HG03175 (cell line): ENCODE measurements around the gene PCDH9.

ENCODE experiments used
- ATAC-seq: cut with Tn5 transposase; IDR thresholded peaks from one replicate; pipeline ENCODE4 v1.9.1; 2021; ENCODE audit warnings: mild to moderate bottlenecking, moderate library complexity; ENCODE audit not compliant: unreplicated experiment

Gene PCDH9

DNA sequence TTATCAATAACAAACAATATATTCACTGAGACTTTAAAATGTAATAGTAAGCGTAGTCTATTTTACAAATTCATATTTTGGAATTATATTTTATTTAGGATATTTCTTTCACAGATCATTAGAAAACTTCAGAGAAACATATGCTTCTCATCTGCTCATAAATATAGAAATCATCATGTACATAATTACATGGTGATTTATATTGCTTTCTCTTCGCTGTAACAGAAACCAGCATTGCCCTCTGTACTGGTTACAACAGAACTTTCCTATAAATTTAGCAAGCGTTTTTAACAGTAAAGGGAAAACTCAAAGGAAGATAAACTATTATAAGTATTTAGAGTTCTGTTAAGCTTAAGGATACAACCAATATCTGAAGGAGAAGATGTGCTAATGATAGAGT, 672.8 kb downstream of the PCDH9 start:
- no peak for ATAC-seq

DNA sequence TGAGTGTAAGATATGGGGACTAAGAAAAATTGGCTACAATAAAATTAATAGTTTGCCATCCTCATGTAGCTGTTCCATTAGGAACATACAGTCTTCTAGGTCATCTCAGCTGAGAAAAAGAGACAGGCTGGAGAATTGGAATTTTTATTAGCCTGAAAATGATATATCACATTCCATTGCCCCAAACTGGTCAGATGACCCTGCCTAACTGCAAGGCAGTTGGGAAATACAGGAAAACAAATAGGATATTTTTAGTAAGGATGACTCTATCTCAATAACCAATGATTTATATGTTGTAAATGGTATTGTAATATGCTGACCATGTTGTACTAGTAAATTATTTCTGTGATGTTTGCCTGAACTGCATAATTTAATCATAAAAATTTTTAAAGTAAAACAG, 673.8 kb downstream of the PCDH9 start:
- no peak for ATAC-seq

DNA sequence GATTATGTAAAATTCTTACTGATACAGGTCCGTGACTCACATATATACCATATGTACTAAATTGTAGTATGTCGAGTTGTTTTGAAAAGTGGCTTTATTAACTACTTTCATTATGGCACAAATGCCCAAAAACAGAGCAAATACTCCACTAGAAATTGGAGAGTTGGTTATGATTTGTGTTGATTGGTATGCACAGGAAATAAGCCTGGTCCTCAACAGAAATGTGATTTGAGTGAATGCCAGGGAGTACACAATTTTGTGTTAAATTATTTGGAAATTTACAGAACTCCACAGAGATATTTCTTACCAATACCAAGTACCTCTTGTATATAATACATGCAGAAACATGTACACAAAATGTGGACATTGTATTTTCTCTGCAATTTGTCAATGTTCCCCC, 676.7 kb downstream of the PCDH9 start:
- ATAC-seq, result no peak

DNA sequence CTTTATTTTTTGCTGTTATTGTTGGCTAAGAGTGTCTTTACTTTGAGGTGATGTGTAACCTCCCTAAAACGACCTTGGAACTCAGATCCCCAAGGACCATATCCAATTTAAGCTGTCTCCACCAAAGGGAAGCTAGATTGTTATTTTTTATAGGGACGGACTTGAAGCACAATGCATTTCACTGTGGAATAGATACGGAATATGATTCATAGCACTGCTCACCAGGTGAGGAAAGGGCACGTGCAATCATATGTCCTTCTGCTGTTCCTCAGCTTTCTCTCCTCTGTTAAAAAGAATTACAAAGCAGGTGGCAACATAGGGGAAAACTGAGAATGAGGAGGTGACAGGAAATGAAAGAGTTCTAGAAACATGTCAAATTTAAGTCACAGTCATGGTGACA, 679.0 kb downstream of the PCDH9 start:
- ATAC-seq, result no peak

DNA sequence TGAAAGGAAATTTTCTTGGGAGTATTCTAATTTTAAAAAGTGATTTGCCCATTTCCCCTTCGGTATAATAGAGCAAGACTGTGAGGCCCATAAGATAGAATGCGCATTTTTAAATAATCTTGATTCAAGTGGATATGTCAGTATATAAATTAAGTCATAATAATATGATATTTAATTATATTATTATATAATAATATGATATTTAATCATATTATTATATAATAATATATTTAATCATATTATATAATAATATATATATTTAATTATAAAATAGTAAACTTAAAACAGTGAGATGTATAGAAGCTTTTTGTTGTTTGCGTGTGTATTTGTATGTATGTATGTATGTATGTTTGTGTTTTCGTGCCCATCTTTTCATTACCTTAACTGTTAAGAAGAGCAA, 682.5 kb downstream of the PCDH9 start:
- ATAC-seq, result no peak

DNA sequence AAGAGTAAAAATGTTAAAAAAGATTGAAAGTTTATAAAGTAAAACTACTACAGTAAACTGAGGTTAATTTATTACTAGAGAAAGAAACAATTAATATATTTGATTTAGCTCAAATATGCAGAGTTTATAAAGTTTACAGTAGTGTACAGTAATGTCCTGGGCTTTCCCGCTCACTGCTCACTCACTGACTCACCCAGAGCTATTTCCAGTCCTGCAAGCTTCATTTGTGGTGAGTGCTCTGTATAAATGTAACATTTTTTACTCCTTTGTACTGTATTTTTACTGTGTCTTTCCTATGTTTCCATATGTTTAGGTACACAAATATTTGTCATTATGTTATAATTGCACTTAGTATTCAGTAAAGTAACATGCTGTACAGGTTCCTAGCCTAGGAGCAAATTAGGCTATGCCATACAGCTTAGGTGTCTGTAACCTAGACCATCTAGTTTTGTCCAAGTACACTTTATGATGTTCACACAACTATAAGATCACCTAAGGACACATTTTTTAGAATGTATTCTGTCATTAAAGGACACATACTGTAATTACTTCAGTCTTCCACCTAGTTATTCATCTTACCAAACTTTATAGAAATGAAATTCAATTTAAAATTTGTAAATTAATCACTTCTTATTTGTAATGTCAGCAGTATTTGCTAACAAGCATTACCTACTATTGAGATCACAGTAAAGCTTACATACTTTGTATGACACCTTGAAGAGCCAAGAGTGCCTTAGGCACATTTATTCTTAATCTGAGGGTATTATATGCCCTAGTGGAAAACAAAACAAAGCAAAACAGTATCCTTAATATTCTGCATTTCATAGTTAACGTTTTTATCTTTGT, 683.4 kb downstream of the PCDH9 start:
- ATAC-seq, result no peak

DNA sequence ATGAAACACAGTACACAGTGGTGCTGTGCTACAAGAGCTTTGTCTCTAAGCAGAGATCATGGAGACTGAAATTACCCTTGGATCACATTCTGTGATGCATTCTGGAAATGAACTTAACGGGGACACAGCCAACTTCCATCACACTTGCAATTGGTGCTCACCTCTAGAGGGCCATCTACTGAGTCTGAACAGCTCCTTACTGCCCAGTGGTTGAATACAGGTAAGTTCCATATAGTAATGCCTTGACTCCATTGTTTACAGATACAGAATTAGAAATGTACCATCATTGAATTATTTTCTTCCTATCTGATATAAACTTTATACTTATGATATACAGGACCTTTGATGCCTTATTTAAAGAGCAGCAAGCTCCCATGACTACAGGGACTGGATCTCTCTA, 686.4 kb downstream of the PCDH9 start:
- ATAC-seq, result no peak

DNA sequence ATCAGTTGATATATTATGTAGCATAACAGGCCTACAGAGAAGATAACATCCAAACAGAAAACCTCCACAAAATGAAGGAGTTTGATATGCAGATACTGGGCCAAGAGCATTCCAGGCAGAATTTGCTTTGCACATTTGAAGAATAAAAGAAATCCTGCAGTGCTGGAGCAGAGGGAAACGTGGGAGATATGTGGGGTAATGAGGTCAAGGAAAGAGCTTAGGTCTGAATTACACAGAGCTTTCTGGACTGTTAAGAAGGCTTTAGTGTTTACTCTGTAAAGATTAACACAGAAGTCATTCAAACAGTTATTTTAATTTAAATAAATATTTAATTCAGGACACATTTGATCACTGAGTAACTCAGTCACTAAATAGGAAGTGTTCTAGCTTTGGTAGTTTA, 692.7 kb downstream of the PCDH9 start:
- ATAC-seq, result no peak

DNA sequence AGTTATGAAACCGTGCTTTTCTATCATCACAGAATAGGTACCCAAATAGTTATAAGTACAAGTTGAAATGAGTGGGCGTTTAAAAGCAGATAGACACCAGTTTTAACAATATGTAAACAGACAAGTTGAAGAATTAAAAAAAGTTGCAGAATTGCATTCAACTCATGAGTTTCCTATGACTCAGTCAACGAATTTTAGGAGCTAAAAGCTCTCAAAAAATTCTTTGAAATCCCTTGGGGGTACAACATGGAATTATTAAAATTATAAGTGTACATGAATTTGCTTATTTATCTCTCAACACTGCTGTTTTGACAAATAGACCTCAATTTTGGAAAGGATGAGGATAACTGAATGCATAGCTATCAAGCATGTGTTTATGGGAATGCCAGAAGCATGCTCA, 693.4 kb downstream of the PCDH9 start:
- no peak for ATAC-seq

DNA sequence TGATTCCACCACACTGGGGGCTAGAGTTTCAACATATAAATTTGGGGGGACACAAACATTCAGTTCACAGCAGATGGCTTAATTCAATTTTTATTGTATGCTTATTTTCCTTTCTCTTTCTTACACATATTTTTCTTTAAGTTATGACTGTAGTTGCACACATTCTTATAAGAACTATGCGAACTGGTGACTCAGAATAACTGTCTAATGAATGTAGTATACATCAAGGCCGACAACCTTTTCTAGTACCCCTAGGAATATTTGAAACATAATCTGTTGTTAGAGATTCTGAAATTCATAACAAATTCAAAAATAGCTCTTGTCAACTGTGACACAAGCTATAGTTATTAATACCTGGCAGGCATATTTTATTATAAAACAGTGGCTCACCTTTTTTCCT, 695.6 kb downstream of the PCDH9 start:
- no peak for ATAC-seq

DNA sequence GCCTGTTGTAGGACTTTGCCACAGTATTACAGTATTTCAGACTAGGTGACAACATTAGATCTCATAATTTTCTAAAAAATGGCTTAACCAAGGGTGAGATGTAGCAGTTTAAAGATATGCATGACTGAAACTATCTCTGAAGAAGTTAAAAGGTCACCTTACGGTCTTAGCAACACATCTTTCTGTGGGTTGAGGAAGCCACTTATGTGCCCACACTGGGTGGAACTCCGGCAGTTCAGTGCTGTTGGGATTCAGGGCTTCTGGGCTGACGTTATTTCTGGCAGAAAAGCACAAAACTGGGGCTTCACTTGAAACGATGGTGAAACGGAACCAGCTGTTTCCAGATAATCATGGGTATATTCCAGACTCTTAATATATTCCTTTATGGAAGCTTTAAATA, 697.3 kb downstream of the PCDH9 start:
- ATAC-seq, result no peak

DNA sequence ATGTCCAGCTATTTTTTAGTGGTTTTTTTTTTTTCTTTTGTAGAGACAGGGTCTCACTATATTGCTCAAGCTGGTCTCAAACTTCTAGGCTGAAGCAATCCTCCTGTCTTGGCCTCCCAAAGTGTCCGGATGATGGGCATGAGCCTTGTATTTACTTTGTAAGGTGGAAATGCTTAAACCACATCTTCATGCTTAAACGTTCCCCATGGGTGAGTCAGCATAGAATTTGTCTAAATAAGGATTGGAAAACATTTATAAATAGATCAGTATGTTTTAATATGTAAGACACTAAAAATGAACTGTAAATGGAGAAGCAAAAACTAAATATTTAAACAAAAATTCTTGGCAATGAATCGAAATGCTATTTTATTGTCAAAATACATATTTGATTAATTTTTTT, 698.0 kb downstream of the PCDH9 start:
- ATAC-seq, result no peak

DNA sequence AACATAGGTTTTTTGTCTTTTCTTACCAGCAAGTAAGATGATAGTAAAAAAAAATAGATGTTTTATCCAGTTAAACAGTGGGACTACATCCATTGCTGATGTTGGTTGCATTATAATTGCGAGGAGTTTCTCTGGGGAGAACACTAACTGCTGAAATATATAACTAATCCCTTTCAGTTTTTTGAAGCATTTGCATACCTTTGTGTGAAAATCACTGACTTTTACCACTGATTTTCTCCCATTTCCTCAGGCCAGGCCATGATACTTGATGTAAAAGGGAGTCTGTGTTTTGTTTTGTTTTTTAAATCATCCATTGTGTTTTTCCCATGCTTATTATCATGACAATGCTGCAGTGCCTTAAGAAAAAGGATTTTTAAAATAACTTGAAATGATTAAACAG, 699.5 kb downstream of the PCDH9 start:
- ATAC-seq, result no peak

DNA sequence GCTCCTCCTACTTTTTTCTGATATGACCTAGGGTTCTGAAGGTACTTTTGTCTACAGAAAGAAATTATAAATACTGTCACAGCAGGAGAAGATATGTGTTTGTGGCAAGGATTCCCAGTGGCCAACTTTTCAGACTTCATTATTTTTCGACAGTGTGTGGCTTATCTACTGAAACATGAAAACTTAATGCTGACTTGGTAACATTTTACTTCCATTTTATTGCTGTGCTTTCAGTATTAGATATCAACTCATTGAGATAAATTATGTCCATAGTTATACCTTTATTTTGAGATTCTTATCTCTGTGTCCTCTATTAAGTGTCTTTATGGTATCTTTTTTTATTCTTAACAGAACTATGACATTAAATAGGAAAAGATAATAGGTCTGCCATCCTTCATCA, 700.0 kb downstream of the PCDH9 start:
- ATAC-seq, result no peak

DNA sequence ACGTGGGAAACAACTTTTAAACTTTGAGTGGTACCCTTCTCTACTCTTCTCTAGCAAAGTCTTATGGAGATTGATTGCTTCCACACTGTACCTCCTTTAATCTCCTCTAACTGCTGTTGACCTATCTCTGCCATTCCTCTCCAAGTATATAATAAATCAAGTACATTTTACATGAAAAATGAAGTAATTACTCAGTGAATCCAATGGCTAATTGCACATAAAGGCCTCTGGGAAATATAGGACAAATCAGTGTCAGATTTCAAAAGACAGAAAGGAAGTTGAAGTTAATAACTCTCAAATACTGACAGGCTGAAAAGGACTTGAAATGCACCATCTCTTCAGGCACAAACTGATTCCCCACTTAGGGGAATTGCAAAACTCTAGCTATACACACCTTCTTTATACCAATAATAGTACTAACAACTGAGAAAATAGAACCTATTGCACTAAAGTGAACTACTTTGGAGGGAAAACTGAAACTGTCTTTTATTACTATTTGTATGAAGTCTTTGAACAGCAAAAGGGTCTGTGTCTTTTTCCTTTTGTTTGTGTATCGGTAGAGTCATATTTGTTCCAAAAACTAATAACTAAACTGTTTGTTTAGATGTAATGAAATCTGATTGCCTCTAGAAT, 701.1 kb downstream of the PCDH9 start:
- no peak for ATAC-seq

DNA sequence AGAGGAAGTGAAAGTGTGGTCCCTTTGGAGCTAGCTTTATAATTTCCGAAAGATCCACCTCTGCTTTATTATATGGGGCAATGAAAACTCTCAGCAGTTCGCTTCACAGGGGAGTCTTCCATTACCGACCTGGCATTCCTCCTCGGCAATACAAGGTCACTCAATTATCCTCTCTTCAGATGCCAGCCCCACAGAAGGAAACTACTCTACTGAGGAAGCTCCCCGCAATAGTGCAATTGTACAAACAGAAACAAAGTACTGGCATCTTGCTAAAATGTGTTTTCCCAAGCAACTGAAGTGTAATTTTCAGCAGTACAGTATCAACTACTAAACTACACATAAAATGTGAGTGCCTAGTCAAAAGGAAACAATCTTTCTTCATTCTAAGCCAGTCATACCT, 702.0 kb downstream of the PCDH9 start:
- ATAC-seq, result no peak

DNA sequence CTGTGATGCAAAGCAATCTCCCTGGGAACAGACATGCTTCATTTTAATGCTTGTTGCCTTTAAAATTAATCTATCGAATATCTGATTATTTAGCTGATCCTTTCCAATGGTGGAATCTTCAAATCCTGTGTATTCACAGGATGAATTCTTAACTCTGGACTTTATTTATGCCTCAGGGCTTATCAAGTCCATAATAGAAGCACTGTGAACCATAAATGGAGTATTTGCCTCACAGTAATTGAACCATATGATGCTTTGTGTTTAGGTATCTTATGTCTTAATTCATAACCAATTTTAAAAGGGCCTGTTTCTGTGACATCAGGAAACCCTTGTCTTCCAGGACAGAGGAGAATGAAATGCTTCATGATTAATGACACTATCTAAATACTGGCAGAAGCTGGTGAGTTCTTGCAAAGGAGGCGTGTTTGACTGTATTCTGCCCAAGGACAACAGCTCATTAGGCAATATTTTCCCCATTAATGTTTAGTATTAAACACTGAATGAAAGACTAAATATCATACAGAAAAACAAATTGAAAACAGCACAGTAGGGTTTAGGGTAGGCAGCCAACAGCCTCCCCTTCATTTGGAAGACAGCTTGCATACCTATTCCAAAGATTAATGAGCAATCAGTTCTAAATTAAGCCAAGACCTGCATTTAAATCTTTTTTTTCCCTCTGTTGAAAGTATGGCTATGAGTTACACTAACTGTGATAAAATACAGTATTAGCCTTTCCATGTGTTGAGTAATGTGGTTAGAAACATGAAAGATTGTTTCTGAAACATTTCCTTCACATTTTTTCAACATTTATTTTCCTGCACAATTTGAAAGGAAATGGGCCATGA, 709.4 kb downstream of the PCDH9 start:
- no peak for ATAC-seq

DNA sequence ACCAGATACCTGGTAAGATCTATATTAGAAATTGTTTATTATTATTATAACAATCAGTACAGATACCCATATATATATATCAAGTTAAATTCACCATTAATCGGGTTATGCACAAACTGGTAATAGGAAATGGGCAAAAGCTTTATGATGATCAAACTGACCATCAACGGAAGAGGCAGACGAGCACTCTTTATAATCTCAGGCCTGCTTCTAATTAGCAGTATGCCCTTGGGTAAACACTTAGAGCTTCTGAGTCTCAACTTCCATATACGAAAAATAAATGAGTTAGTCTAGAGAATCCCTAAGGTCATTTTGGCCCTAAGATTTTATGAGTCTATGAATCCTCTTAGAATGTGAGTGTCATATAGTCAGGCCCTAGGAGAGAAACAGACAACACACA, 710.9 kb downstream of the PCDH9 start:
- ATAC-seq, result no peak

DNA sequence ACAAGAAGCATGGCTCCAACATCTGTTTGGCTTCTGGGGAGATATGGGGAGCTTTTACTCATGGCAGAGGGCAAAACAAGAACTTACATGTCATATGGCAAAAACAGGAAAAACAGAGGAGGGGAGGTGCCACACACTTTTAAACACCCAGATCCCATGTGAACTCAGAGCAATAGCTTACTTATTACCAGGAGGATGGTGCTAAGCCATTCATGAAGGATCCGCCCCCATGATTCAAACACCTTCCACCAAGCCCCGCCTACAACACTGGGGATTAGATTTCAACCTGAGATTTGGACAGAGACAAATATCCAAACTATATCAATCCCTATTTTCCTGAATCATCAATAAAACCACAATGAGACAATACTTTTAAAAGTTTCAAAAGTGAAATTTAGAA, 712.1 kb downstream of the PCDH9 start:
- ATAC-seq, result no peak

DNA sequence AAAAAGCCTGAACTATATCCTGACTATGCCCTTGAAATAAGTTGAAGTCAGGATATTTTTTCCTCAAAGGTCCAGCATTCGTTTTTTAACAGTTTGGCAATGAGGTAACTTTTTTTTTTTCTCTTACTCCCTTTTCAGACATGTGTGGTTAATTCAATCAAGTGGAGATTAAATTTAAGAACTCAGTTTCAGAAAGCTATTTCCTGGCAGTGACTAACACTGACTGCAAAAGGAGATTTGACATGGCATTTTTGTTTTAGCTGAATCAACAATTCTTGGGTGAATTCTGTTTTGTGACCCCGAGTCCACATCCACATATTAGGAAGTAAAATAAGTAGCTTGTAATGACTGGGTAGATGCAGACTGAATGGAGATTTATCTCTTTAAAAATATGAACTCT, 716.4 kb downstream of the PCDH9 start:
- ATAC-seq, result no peak

DNA sequence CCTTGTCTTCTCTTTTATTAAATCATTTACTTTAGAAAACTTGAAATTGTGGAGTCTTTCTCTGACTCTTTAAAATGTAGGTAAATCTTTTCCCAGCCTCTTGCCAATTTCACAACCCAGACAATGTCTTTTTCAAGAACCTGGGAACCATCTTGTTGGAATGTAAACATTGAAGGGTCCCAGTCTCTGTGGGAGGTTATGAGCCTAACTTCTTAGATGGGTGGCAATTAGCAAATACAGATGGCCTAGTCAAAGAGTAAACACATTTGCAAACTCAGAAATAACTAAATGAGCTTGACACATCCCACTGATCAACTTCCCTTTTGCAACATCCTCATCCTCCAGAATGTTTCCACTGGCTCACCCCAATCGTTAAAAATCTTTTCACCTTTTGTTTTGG, 721.0 kb downstream of the PCDH9 start:
- no peak for ATAC-seq
